Duodenal mucosa (tissue), 2 donors: ENCODE measurements around the gene CASR.

Source experiments
- H3K27ac ChIP-seq: one replicate; pipeline ENCODE4 v1.7.0; 2013; ENCODE audit warnings: low read depth, low read length
- H3K27me3 ChIP-seq, 2 donors: one replicate each; pipeline ENCODE4 v1.7.0; 2013; ENCODE audit warnings: low read length in 2 of 2, control low read depth in 1 of 2; ENCODE audit not compliant: insufficient read depth in 2 of 2, control insufficient read depth in 1 of 2
- H3K36me3 ChIP-seq, 2 donors: one replicate each; pipeline ENCODE4 v1.7.0; 2013; ENCODE audit warnings: low read length in 2 of 2, control low read depth in 1 of 2; ENCODE audit not compliant: insufficient read depth in 2 of 2, control insufficient read depth in 1 of 2
- H3K4me1 ChIP-seq, 2 donors: one replicate each; pipeline ENCODE4 v1.7.0; 2013; ENCODE audit warnings: low read length in 2 of 2, control low read depth in 1 of 2; ENCODE audit not compliant: insufficient read depth in 2 of 2, control insufficient read depth in 1 of 2
- H3K4me3 ChIP-seq, 2 donors: one replicate each; pipeline ENCODE4 v1.7.0; 2013; ENCODE audit warnings: low read length in 2 of 2, low read depth in 1 of 2
- H3K9ac ChIP-seq, 2 donors: one replicate each; pipeline ENCODE4 v1.7.0; 2013; ENCODE audit warnings: low read length in 2 of 2, low read depth in 1 of 2
- H3K9me3 ChIP-seq, 2 donors: one replicate each; pipeline ENCODE4 v1.7.0; 2013; ENCODE audit warnings: low read length in 2 of 2, control low read depth in 1 of 2; ENCODE audit not compliant: control insufficient read depth in 1 of 2

The CASR gene

DNA sequence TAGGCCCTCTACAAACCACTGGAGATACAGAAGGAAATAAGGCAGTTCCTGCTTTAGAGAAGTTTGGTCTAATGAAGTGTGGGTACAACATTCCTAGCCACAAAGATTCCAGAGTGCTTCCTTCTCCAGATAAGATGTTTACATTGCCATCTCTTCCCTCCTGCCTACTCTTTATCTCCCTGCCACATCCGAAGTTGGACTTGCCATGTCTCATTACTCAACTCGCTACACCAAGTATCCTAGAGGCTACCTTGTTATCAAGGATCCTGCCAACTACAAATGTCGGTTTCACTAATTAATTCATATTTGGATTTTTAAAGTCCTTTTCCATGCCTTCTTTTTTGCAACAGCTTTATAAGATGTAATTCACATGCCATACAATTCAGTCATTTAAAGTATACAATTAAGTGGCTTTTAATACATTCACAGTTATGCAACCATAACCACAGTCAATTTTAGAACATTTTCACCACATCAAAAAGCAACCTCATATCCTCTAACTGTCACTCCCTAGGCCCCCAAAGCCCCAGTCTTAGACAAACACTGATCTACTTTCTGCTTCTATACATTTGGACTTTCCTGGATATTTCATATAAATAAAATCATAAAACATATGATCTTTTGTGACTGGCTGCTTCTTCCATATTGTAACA lies 87.9 kb downstream of the CASR start:
- H3K9me3 ChIP-seq = no peaks in the 10 kb centered on the region
- no peaks in the 10 kb centered on the region for H3K4me1 ChIP-seq
- H3K27ac ChIP-seq = no peak overlapping the region
- H3K27me3 ChIP-seq = no peaks in the 10 kb centered on the region
- H3K36me3 ChIP-seq = no peaks in the 10 kb centered on the region
- no peak overlapping the region for H3K9ac ChIP-seq
- no peak overlapping the region for H3K4me3 ChIP-seq

DNA sequence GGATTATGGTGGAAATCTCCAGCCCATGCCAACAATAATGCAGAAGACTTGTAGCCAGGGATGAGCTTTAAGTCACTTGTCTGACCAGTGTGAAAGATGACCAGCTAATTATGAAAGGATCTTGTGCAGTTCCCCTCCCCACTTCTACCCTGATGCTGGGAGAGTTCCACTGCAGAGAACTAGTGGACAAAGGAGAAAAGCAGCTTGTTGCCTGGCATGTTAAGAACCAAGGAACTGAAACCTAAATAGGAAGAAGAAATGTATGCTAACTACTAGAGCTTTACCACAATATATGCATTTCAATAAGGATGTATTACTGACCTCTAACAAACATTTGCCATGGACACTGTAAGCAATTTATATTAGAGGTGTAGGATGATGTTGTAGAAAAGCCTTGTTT lies 89.4 kb downstream of the CASR start:
- H3K4me3 ChIP-seq = no peak overlapping the region
- H3K36me3 ChIP-seq = no peaks in the 10 kb centered on the region
- H3K9me3 ChIP-seq = no peaks in the 10 kb centered on the region
- no peak overlapping the region for H3K9ac ChIP-seq
- no peak overlapping the region for H3K27ac ChIP-seq
- no peaks in the 10 kb centered on the region for H3K4me1 ChIP-seq
- H3K27me3 ChIP-seq = no peaks in the 10 kb centered on the region

DNA sequence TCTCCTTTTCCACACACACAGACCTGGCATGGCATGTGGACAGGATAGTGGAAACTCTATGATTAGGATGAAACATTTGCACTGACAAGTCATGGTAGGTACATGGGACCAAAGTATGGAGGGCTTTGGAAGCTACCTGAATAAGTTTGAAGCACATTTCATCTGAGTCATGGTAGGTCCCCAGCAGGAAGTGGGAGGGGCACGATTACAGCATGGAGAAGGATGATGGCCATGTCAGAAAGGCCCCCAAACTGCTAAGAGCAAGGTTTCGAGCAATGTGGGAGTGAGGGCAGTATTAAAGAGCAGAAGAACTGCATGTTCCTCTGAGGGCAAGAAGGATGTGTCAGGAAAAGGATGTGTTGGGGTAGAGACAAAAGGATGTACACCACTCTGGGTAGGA lies 90.0 kb downstream of the CASR start:
- no peaks in the 10 kb centered on the region for H3K27me3 ChIP-seq
- H3K9me3 ChIP-seq = no peaks in the 10 kb centered on the region
- H3K9ac ChIP-seq = no peak overlapping the region
- H3K27ac ChIP-seq = no peak overlapping the region
- no peaks in the 10 kb centered on the region for H3K4me1 ChIP-seq
- no peak overlapping the region for H3K4me3 ChIP-seq
- no peaks in the 10 kb centered on the region for H3K36me3 ChIP-seq

DNA sequence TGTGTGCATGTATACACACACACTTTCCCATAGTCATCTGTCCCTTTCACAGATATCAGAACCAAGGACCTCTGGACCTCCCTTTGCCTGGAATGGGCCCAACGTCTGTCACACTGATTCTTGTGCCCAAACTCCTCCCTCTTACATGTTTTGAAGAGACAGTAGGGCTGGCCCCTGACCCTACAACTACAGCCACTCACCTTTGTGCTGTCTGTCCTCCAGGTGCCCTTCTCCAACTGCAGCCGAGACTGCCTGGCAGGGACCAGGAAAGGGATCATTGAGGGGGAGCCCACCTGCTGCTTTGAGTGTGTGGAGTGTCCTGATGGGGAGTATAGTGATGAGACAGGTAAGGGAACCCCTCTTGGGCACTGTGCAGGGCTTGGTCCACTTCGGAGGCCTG lies 98.4 kb downstream of the CASR start:
- Histone ChIP-seq H3K27ac (no peak overlapping the region), H3K9ac (no peak overlapping the region), H3K4me1 (no peaks in the 10 kb centered on the region), H3K27me3 (no peaks in the 10 kb centered on the region), H3K9me3 (no peaks in the 10 kb centered on the region), H3K36me3 (no peaks in the 10 kb centered on the region), H3K4me3 (no peak overlapping the region)

DNA sequence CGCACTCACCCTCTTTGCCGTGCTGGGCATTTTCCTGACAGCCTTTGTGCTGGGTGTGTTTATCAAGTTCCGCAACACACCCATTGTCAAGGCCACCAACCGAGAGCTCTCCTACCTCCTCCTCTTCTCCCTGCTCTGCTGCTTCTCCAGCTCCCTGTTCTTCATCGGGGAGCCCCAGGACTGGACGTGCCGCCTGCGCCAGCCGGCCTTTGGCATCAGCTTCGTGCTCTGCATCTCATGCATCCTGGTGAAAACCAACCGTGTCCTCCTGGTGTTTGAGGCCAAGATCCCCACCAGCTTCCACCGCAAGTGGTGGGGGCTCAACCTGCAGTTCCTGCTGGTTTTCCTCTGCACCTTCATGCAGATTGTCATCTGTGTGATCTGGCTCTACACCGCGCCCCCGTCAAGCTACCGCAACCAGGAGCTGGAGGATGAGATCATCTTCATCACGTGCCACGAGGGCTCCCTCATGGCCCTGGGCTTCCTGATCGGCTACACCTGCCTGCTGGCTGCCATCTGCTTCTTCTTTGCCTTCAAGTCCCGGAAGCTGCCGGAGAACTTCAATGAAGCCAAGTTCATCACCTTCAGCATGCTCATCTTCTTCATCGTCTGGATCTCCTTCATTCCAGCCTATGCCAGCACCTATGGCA lies 100.5 kb downstream of the CASR start:
- Histone ChIP-seq H3K27ac (no peak overlapping the region), H3K36me3 (no peaks in the 10 kb centered on the region), H3K4me3 (no peak overlapping the region), H3K27me3 (no peaks in the 10 kb centered on the region), H3K9ac (no peak overlapping the region), H3K4me1 (no peaks in the 10 kb centered on the region), H3K9me3 (no peaks in the 10 kb centered on the region)

DNA sequence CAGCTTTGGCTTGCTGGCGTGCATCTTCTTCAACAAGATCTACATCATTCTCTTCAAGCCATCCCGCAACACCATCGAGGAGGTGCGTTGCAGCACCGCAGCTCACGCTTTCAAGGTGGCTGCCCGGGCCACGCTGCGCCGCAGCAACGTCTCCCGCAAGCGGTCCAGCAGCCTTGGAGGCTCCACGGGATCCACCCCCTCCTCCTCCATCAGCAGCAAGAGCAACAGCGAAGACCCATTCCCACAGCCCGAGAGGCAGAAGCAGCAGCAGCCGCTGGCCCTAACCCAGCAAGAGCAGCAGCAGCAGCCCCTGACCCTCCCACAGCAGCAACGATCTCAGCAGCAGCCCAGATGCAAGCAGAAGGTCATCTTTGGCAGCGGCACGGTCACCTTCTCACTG lies 101.0 kb downstream of the CASR start:
- no peaks in the 10 kb centered on the region for H3K9me3 ChIP-seq
- H3K4me1 ChIP-seq = no peaks in the 10 kb centered on the region
- H3K9ac ChIP-seq = no peak overlapping the region
- no peaks in the 10 kb centered on the region for H3K36me3 ChIP-seq
- no peak overlapping the region for H3K27ac ChIP-seq
- H3K27me3 ChIP-seq = no peaks in the 10 kb centered on the region
- H3K4me3 ChIP-seq = no peak overlapping the region

DNA sequence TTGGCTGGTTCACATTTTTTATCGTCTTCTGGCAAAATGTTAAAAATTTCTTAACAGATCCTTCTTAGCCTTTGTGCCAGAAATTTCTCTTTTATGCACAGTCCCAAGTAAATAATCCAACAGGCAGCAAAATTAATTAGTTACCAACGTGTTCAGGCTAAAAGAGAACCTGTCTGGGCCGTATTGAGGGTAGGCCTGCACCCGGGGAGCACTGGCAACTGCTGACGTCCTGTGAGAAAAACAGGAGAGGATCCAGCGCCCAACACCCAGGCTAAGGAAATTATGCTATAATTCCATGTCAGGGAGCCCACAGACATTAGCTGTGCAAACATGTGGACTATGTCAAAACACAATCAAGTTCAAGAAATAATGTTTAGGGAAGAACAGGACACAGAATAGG lies 110.9 kb downstream of the CASR start:
- no peak overlapping the region for H3K27ac ChIP-seq
- no peak overlapping the region for H3K4me3 ChIP-seq
- no peak overlapping the region for H3K9ac ChIP-seq
- no peaks in the 10 kb centered on the region for H3K36me3 ChIP-seq
- H3K4me1 ChIP-seq = peaks cover 4 to 10% of the 10 kb centered on the region in 2 donors
- no peaks in the 10 kb centered on the region for H3K9me3 ChIP-seq
- no peaks in the 10 kb centered on the region for H3K27me3 ChIP-seq

DNA sequence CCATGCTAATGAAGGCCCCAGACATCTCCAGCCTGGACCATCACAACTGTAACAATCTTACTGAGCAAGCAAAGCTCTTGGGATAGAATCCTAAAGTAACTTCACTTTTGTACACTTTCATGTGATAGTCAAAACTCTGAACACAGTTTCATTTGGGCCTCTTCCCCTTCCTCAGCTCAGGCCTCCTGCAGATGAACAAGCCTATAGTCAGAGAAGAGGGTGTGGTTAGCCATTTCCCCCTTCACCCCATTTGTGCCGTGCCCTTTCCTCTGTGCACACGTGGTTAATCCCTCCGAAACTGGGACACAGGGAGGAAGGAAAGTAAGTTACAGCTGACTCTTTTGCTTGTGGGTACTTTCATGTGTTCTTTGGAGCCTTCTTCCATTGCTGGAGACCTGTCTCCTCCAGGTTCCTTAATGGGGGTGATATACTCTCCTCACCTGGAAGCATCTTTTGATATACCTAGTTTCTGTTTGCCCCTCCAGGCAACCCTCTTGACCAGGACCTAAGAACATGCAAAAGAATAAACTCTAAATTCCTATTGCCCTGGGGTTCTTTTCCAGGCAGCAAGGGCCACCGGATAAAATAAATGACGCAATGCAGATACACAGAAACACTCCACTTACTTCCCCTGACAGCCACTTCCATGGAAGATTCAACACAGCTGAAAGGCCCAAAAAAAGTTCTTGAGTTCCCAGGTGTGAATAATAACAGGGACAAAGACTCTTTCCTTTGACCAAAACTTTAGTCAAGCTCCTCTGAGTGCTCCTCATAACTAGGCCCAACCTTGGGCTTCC lies 112.0 kb downstream of the CASR start:
- Histone ChIP-seq H3K27ac (no peak overlapping the region), H3K9me3 (no peaks in the 10 kb centered on the region), H3K36me3 (no peaks in the 10 kb centered on the region), H3K4me3 (no peak overlapping the region), H3K9ac (no peak overlapping the region), H3K27me3 (no peaks in the 10 kb centered on the region), H3K4me1 (peaks cover 4 to 10% of the 10 kb centered on the region in 2 donors)

DNA sequence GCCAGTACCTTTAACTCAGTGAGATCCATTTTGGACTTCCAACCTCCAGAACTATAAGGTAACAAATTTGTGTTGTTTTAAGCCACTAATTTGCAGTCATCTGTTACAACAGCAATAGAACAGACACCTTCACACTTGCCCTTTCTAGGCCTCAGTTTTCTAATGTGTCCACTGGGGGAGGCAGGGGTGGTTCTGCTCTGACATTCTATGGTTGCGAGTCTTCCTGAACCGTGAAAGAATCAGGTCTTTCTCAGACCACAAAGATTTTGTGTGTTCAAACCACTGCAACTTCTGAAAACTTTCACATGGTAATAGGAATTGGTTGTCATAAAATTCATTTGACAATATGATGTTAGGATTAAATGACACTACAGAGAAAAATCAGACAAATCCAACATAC lies 114.8 kb downstream of the CASR start:
- Histone ChIP-seq H3K4me3 (no peak overlapping the region), H3K27me3 (no peaks in the 10 kb centered on the region), H3K9ac (no peak overlapping the region), H3K36me3 (no peaks in the 10 kb centered on the region), H3K4me1 (peaks cover 4 to 10% of the 10 kb centered on the region in 2 donors), H3K9me3 (no peaks in the 10 kb centered on the region), H3K27ac (no peak overlapping the region)

DNA sequence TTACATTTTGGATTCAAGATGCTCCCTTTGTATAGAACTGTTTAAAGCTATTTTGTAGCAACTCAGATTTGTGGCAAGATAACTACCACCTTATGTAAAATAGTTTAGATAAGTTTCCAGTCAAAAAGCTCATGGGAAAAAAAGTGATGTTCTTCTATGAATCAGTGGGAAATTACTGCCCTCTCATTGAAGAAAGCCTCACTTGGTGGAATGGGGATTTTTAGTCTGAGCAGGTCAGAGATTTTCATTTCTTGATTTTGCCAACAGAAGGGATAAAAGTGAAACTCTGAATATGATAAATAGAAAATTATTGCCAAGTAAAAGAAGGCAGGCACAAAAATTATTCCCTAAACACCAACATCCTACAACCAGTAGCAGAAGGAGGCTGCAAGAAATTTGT lies 115.7 kb downstream of the CASR start:
- H3K4me1 ChIP-seq = peaks cover 4 to 10% of the 10 kb centered on the region in 2 donors
- H3K4me3 ChIP-seq = no peak overlapping the region
- no peaks in the 10 kb centered on the region for H3K36me3 ChIP-seq
- H3K9me3 ChIP-seq = no peaks in the 10 kb centered on the region
- no peaks in the 10 kb centered on the region for H3K27me3 ChIP-seq
- H3K9ac ChIP-seq = no peak overlapping the region
- H3K27ac ChIP-seq = no peak overlapping the region
